Sigmoid colon (tissue), 4 donors: Measurements from ENCODE around the gene EML6.

Source experiments
- EP300 ChIP-seq, 4 donors: sonication (generic); formaldehyde crosslinking; IDR thresholded peaks; one replicate each; pipeline ENCODE4 v1.6.1; 2017; ENCODE audit warnings: antibody characterized with exemption in 4 of 4
- POLR2A ChIP-seq, 2 donors: fragments of 450-650 bp; IDR thresholded peaks; one replicate each; pipeline ENCODE4 v1.6.1; 2016; ENCODE audit warnings: antibody characterized with exemption in 2 of 2, mild to moderate bottlenecking in 2 of 2, moderate library complexity in 2 of 2
- POLR2AphosphoS5 ChIP-seq, 4 donors: sonication (generic); formaldehyde crosslinking; IDR thresholded peaks; one replicate each; pipeline ENCODE4 v1.6.1; 2017; ENCODE audit warnings: antibody characterized with exemption in 4 of 4
- TF ChIP-seq, protein P1 (sequence below), 4 experiments: fragments of 450-650 bp in 3 of 4; fragments of 200-600 bp in 1 of 4; IDR thresholded peaks; one replicate each; pipeline ENCODE4 v1.5.1; 2016 to 2019; ENCODE audit warnings: antibody characterized with exemption in 4 of 4, mild to moderate bottlenecking in 3 of 4, moderate library complexity in 2 of 4

- TF ChIP-seq, protein P1, sequence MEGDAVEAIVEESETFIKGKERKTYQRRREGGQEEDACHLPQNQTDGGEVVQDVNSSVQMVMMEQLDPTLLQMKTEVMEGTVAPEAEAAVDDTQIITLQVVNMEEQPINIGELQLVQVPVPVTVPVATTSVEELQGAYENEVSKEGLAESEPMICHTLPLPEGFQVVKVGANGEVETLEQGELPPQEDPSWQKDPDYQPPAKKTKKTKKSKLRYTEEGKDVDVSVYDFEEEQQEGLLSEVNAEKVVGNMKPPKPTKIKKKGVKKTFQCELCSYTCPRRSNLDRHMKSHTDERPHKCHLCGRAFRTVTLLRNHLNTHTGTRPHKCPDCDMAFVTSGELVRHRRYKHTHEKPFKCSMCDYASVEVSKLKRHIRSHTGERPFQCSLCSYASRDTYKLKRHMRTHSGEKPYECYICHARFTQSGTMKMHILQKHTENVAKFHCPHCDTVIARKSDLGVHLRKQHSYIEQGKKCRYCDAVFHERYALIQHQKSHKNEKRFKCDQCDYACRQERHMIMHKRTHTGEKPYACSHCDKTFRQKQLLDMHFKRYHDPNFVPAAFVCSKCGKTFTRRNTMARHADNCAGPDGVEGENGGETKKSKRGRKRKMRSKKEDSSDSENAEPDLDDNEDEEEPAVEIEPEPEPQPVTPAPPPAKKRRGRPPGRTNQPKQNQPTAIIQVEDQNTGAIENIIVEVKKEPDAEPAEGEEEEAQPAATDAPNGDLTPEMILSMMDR (IDR thresholded peaks at IDR 0.05): no peak
- TF ChIP-seq EP300 (IDR thresholded peaks at IDR 0.05) (no peak), POLR2AphosphoS5 (IDR thresholded peaks at IDR 0.05) (no peak), POLR2A (IDR thresholded peaks at IDR 0.05) (no peak)
Measured at GRCh38 chr2:54894467-54894866, 171.0 kb downstream of the EML6 start.
